ENCODE measurements around the gene NOC2L.

- TF ChIP-seq CTCF (IDR thresholded peaks at IDR 0.05) (no peak), POLR2A (IDR thresholded peaks at IDR 0.05) (no peak)
Observed at GRCh38 chr1:920521-920920, 38.5 kb downstream of the NOC2L start.
